Psoas muscle (tissue), 8 donors: ENCODE results near the gene KLHDC1. TPM values are rescaled to one million over a fixed set of nuclear protein-coding genes. Genes with fewer than 3 reads are reported as not detected.
A peak's percentile ranks its signal among the peaks of the same experiment; 100 is the strongest.
"Not testable (repeated sequence)": the region's sequence is repeated elsewhere in the genome, so short reads cannot be mapped to it uniquely, and the experiment has no call there.

ENCODE experiments used
- ATAC-seq, 4 donors: fragments of 200-7000 bp; cut with Tn5 transposase; one replicate each; pipeline ENCODE4 v1.9.1; 2020; ENCODE audit warnings: moderate library complexity in 3 of 4, mild to moderate bottlenecking in 2 of 4
- DNase-seq, 2 donors: peaks; one replicate each; pipeline ENCODE4 v3.0.0-alpha.2; 2020
- H3K27ac ChIP-seq: fragments of 200-600 bp; one replicate; pipeline ENCODE4 v1.8.0; 2022
- H3K27me3 ChIP-seq, 3 donors: fragments of 200-600 bp in 1 of 3; one replicate each; pipeline versions ENCODE4 v1.6.1 to v1.8.0; 2013 to 2022; ENCODE audit warnings: low read length in 2 of 3, mild to moderate bottlenecking in 2 of 3, moderate library complexity in 1 of 3; ENCODE audit not compliant: insufficient read depth in 3 of 3
- H3K36me3 ChIP-seq, 2 donors: fragments of 200-600 bp in 1 of 2; one replicate each; pipeline versions ENCODE4 v1.6.1 to v1.8.0; 2013 to 2022; ENCODE audit warnings: low read depth in 1 of 2, mild to moderate bottlenecking in 1 of 2, moderate library complexity in 1 of 2; ENCODE audit not compliant: insufficient read depth in 1 of 2
- H3K4me1 ChIP-seq: fragments of 200-600 bp; one replicate; pipeline ENCODE4 v1.8.0; 2022
- H3K4me3 ChIP-seq: fragments of 200-600 bp; one replicate; pipeline ENCODE4 v1.8.0; 2022; ENCODE audit warnings: mild to moderate bottlenecking
- H3K9me3 ChIP-seq: fragments of 200-600 bp; one replicate; pipeline ENCODE4 v1.8.0; 2022
- WGBS, 3 donors: extraction: QIAGEN DNeasy Blood & Tissue Kit; methylation state at CpG; one replicate each; pipeline versions ENCODE4 v1.1.6 to v1.1.7; 2013; 5-methylcytosine and 5-hydroxymethylcytosine counted together
- intact Hi-C, 2 donors: fragments of 100-400 bp; cut with DNase I; formaldehyde crosslinking; loops; one replicate each; pipeline versions ENCODE4 v1.11.0 to v1.14.2; 2022
- polyA plus RNA-seq, 3 donors: library from polyadenylated mRNA; stranded (reverse); fragments of 200-250 nt; gene quantifications; one replicate each; pipeline ENCODE4 v1.2.3, GENCODE V29; 2013
- total RNA-seq, 4 donors: library from RNA; stranded (reverse); fragmentation: NEBNext Ultra II Directional in 2 of 4; extraction: Animal tissue kit (Norgen Biotek cat#: 25700) in 2 of 4; gene quantifications; one replicate each; pipeline versions ENCODE4 v1.2.1 to v1.2.4, GENCODE V29; 2021 to 2023
- TF ChIP-seq, protein P1 (sequence below): fragments of 200-600 bp; IDR thresholded peaks from one replicate; pipeline ENCODE4 v1.8.0; 2022; ENCODE audit warnings: antibody characterized with exemption
- donor health status: healthy with polysubstance abuse.
- donor health status: DM: no; HTN: no; CAD: no; lungs with moderate emphysema.
- donor health status: Bipolar disorder and iron deficiency.
- donor health status: healthy.
- donor health status: DM: yes; HTN: yes; CAD: no.
- donor health status: DM: no; HTN: no; CAD: no.
- donor health status: DM: no; HTN: no; CAD: no.
- donor health status: DM: yes; HTN: yes; CAD: no.

Gene KLHDC1
- total and polyA plus RNA-seq, 7 donors: 1.0 to 7.6 (median 5.3) TPM

DNA sequence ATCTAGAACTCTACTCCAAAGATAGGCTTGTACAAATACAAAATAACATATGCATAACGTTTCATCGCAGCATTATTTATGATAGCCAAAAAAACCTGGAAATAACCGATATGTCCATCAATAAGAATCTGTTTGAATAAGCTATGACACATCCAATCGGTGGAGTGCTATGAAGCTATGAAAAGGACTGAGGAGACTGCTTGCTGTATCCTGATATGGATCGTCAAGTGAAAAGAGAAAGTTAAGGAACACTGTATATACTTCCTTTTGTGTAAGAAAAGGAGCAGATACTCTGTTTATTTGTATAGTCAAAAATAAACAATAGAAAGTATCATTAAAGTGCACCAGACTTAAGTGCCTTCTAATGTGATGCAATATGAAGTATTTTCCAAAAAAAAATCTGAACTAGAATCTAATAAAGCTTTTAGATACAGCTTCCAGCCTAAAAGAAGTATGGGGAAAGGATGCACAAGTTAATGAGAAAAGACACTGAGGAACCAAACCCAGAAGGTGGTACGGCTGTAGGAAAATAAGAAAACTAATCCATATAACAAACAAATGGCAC, 645 bp upstream of the KLHDC1 start:
- H3K4me1 ChIP-seq: peaks cover 5% of the 10 kb centered on the region
- TF ChIP-seq, protein P1, sequence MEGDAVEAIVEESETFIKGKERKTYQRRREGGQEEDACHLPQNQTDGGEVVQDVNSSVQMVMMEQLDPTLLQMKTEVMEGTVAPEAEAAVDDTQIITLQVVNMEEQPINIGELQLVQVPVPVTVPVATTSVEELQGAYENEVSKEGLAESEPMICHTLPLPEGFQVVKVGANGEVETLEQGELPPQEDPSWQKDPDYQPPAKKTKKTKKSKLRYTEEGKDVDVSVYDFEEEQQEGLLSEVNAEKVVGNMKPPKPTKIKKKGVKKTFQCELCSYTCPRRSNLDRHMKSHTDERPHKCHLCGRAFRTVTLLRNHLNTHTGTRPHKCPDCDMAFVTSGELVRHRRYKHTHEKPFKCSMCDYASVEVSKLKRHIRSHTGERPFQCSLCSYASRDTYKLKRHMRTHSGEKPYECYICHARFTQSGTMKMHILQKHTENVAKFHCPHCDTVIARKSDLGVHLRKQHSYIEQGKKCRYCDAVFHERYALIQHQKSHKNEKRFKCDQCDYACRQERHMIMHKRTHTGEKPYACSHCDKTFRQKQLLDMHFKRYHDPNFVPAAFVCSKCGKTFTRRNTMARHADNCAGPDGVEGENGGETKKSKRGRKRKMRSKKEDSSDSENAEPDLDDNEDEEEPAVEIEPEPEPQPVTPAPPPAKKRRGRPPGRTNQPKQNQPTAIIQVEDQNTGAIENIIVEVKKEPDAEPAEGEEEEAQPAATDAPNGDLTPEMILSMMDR: no peak
- peaks cover 0 to 4% of the 10 kb centered on the region in 2 donors for H3K36me3 ChIP-seq
- DNase-seq (no peak), ATAC-seq (no peak)
- peak overlapping the region; percentile 93 for H3K27ac ChIP-seq
- H3K4me3 ChIP-seq: peak overlapping the region; percentile 75
- H3K9me3 ChIP-seq: no peaks in the 10 kb centered on the region
- WGBS, 3 donors: 57 to 59% (median 59%) methylated on average over 6 of the region's 6 CpGs
- no peaks in the 10 kb centered on the region for H3K27me3 ChIP-seq
- intact Hi-C loops: loop anchor here (2.0 to 10.0 kb wide), 3 partner anchors 57 to 70 kb away; partner anchors contain the start of gene DNAAF2 (in 2 of the 2)

DNA sequence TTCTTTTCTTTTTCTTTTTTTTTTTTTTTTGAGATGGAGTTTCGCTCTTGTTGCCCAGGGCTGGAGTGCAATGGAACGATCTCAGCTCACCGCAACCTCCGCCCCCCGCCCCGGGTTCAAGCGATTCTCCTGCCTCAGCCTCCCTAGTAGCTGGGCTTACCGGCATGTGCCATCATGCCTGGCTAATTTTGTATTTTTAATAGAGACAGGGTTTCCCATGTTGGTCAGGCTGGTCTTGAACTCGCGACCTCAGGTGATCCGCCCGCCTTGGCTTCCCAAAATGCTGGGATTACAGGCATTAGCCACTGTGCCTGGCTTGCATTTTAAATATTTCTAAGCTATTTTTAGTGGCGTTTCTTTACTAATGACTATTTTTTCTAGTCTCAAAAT, 810 bp downstream of the KLHDC1 start:
- DNase-seq, H3K4me1 ChIP-seq, H3K36me3 ChIP-seq, ATAC-seq, H3K27me3 ChIP-seq, H3K9me3 ChIP-seq: not testable (repeated sequence)
- 8 to 10% (median 9%) methylated on average over 12 to 13 of the region's 13 CpGs for WGBS, 3 donors
- H3K4me3 ChIP-seq: peak overlapping the region; percentile 75
- H3K27ac ChIP-seq: peak overlapping the region; percentile 93
- intact Hi-C loops: loop anchor here (2.0 to 10.0 kb wide), 3 partner anchors 59 to 69 kb away; partner anchors contain the start of gene DNAAF2 (in 2 of the 2)

DNA sequence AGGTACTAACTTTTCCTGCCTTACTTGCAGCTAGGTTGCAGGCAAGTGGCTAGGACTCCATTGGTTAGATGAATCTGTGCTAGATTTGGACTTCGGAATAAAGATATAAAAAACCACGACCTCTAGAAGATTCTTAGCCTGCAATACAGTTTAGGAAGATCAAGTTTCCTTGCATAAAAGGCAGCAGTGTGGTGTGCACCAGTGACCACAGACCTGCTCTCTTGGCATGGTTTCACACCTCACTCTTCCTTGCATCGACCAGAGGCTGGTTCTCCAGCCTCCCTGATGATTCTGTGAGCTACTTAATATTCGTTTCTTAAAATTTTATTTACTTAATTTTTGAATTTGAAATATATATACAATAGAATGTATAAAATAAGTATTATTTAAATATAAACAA, 9.8 kb downstream of the KLHDC1 start:
- 63 to 72% (median 65%) methylated on average over 4 of the region's 4 CpGs for WGBS, 3 donors
- H3K36me3 ChIP-seq: peaks cover 0 to 24% of the 10 kb centered on the region in 2 donors
- no peaks in the 10 kb centered on the region for H3K4me1 ChIP-seq
- intact Hi-C loops: no loop called here
- H3K4me3 ChIP-seq: no peak overlapping the region
- no peaks in the 10 kb centered on the region for H3K27me3 ChIP-seq
- no peak overlapping the region for H3K27ac ChIP-seq
- DNase-seq: no peak
- no peaks in the 10 kb centered on the region for H3K9me3 ChIP-seq
- ATAC-seq: no peak
- TF ChIP-seq, protein P1: no peak

GRCh38 chr14:49703965-49704364, 11.0 kb downstream of the KLHDC1 start:
- Histone ChIP-seq H3K9me3 (no peaks in the 10 kb centered on the region), H3K4me3 (no peak overlapping the region), H3K27ac (no peak overlapping the region), H3K36me3 (peaks cover 0 to 26% of the 10 kb centered on the region in 2 donors), H3K4me1 (no peaks in the 10 kb centered on the region), H3K27me3 (no peaks in the 10 kb centered on the region)
- TF ChIP-seq, protein P1: no peak
- intact Hi-C loops: no loop called here
- no peak for ATAC-seq
- 31 to 65% (median 45%) methylated on average over 3 of the region's 3 CpGs for WGBS, 3 donors
- DNase-seq: no peak

DNA sequence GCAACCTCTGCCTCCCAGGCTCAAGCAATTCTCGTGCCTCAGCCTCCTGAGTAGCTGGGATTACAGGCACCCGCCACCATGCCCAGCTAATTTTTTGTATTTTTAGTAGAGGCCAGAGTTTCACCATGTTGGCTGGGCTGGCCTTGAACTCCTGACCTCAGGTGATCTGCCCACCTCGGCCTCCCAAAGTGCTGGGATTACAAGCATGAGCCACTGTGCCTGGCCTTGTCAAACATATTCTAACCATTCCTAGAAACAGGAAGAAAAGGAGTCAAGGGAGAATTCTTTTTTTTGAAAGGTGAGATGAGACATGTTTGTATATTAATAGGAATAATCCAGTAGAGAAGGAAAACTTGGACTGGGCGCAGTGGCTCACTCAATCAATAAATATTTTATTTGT, 11.6 kb downstream of the KLHDC1 start:
- not testable (repeated sequence) for H3K27me3 ChIP-seq
- WGBS, 3 donors: 89 to 97% (median 94%) methylated on average over 4 of the region's 4 CpGs

GRCh38 chr14:49710993-49711392, 18.1 kb downstream of the KLHDC1 start:
- H3K9me3 ChIP-seq, H3K4me1 ChIP-seq, H3K27me3 ChIP-seq, DNase-seq, intact Hi-C loops, ATAC-seq, H3K27ac ChIP-seq, H3K4me3 ChIP-seq: not testable (repeated sequence)
- 96 to 97% (median 97%) methylated on average over 11 of the region's 11 CpGs for WGBS, 3 donors
- peaks cover 0 to 59% of the 10 kb centered on the region in 2 donors for H3K36me3 ChIP-seq

More for the DNA sequence above, 11.6 kb downstream of the KLHDC1 start:
- DNase-seq, H3K9me3 ChIP-seq, H3K4me1 ChIP-seq, H3K27ac ChIP-seq, H3K4me3 ChIP-seq, ATAC-seq, intact Hi-C loops: not testable (repeated sequence)
- peaks cover 0 to 29% of the 10 kb centered on the region in 2 donors for H3K36me3 ChIP-seq
